Liver (tissue), 9 donors: Measurements from ENCODE around the gene TGM2. TPM values are rescaled to one million over a fixed set of nuclear protein-coding genes. Genes with fewer than 3 reads are reported as not detected.

Experiments used
- DNase-seq: peaks from one replicate; pipeline ENCODE4 v3.0.0-alpha.2; 2017; ENCODE audit warnings: low spot score
- H3K27ac ChIP-seq, 2 donors: one replicate each; pipeline ENCODE4 v1.7.0; 2013; ENCODE audit warnings: inconsistent platforms in 2 of 2, low read length in 2 of 2, control low read depth in 1 of 2, low read depth in 1 of 2, mild to moderate bottlenecking in 1 of 2
- H3K27me3 ChIP-seq, 4 donors: one replicate each; pipeline versions ENCODE4 v1.6.1 to v1.7.0; 2013; ENCODE audit warnings: low read length in 3 of 4, inconsistent platforms in 1 of 4, mild to moderate bottlenecking in 1 of 4, moderate library complexity in 1 of 4; ENCODE audit not compliant: control insufficient read depth in 4 of 4, insufficient read depth in 4 of 4
- H3K36me3 ChIP-seq, 4 donors: one replicate each; pipeline versions ENCODE4 v1.6.1 to v1.7.0; 2013; ENCODE audit warnings: low read length in 3 of 4, mild to moderate bottlenecking in 3 of 4, low read depth in 1 of 4, moderate library complexity in 1 of 4; ENCODE audit not compliant: control insufficient read depth in 4 of 4, insufficient read depth in 3 of 4
- H3K4me1 ChIP-seq, 4 donors: one replicate each; pipeline versions ENCODE4 v1.6.1 to v1.7.0; 2013; ENCODE audit warnings: low read length in 3 of 4, mild to moderate bottlenecking in 3 of 4, moderate library complexity in 1 of 4; ENCODE audit not compliant: control insufficient read depth in 4 of 4, insufficient read depth in 4 of 4
- H3K4me3 ChIP-seq, 3 donors: one replicate each; pipeline versions ENCODE4 v1.6.1 to v1.7.0; 2013; ENCODE audit warnings: low read length in 3 of 3, control low read depth in 1 of 3, low read depth in 1 of 3, mild to moderate bottlenecking in 1 of 3
- H3K9ac ChIP-seq, 2 donors: one replicate each; pipeline ENCODE4 v1.7.0; 2013; ENCODE audit warnings: low read length in 2 of 2, mild to moderate bottlenecking in 2 of 2, moderate library complexity in 2 of 2, control low read depth in 1 of 2, low read depth in 1 of 2
- H3K9me3 ChIP-seq, 4 donors: one replicate each; pipeline versions ENCODE4 v1.6.1 to v1.7.0; 2013; ENCODE audit warnings: low read length in 3 of 4; ENCODE audit not compliant: control insufficient read depth in 4 of 4
- EGR1 ChIP-seq, 2 donors: IDR thresholded peaks; 2 replicates each; pipeline ENCODE4 v1.6.1; 2016 to 2018; ENCODE audit warnings: antibody characterized with exemption in 2 of 2, low read depth in 2 of 2
- FOXA1 ChIP-seq: IDR thresholded peaks from 2 replicates; pipeline ENCODE4 v1.6.1; 2016; ENCODE audit warnings: antibody characterized with exemption
- FOXA2 ChIP-seq: IDR thresholded peaks from 2 replicates; pipeline ENCODE4 v1.6.1; 2016; ENCODE audit warnings: antibody characterized with exemption
- HNF4A ChIP-seq, 2 donors: conservative IDR thresholded peaks; 2 replicates each; pipeline ENCODE4 v1.6.1; 2016; ENCODE audit warnings: antibody characterized with exemption in 2 of 2, mild to moderate bottlenecking in 2 of 2
- HNF4G ChIP-seq: IDR thresholded peaks from 2 replicates; pipeline ENCODE4 v1.6.1; 2016; ENCODE audit warnings: antibody characterized with exemption
- JUND ChIP-seq, 2 donors: IDR thresholded peaks; 2 replicates each; pipeline ENCODE4 v1.6.1; 2016; ENCODE audit warnings: antibody characterized with exemption in 2 of 2
- MAX ChIP-seq: IDR thresholded peaks from 2 replicates; pipeline ENCODE4 v1.6.1; 2016; ENCODE audit warnings: antibody characterized with exemption
- NR2F2 ChIP-seq: IDR thresholded peaks from 2 replicates; pipeline ENCODE4 v1.6.1; 2016; ENCODE audit warnings: antibody characterized with exemption
- RAD21 ChIP-seq, 2 donors: IDR thresholded peaks; 2 replicates each; pipeline ENCODE4 v1.6.1; 2016; ENCODE audit warnings: antibody characterized with exemption in 2 of 2, mild to moderate bottlenecking in 2 of 2
- RXRA ChIP-seq, 2 donors: IDR thresholded peaks; 2 replicates each; pipeline ENCODE4 v1.6.1; 2017 to 2018; ENCODE audit warnings: antibody characterized with exemption in 2 of 2, mild to moderate bottlenecking in 1 of 2
- SP1 ChIP-seq: IDR thresholded peaks from 2 replicates; pipeline ENCODE4 v1.6.1; 2018; ENCODE audit warnings: antibody characterized with exemption, mild to moderate bottlenecking
- ZBTB33 ChIP-seq: IDR thresholded peaks from 2 replicates; pipeline ENCODE4 v1.6.1; 2016; ENCODE audit warnings: antibody characterized with exemption
- WGBS: extraction: QIAGEN DNeasy Blood & Tissue Kit; methylation state at CpG from one replicate; pipeline ENCODE4 v1.1.7; 2013; 5-methylcytosine and 5-hydroxymethylcytosine counted together
- polyA plus RNA-seq, 2 donors: library from polyadenylated mRNA; stranded (reverse) in 1 of 2; unstranded in 1 of 2; fragments of 200-250 nt in 1 of 2; fragments of >200 nt in 1 of 2; fragmentation: Nextera tagmentation in 1 of 2; extraction: Ambion mirVana in 1 of 2; gene quantifications; one replicate each; pipeline versions ENCODE4 v1.2.1 to v1.2.3, GENCODE V29; 2013 to 2015
- total RNA-seq, 2 donors: library from RNA; depleted of rRNA; stranded (reverse); fragments of >200 nt; gene quantifications; one replicate each; pipeline ENCODE4 v1.2.3, GENCODE V29; 2014
- TF ChIP-seq, protein P1 (sequence below): IDR thresholded peaks from 2 replicates; pipeline ENCODE4 v1.6.1; 2016; ENCODE audit warnings: antibody characterized with exemption, mild to moderate bottlenecking
- TF ChIP-seq, protein P2 (sequence below): fragments of 150-350 bp; IDR thresholded peaks from 2 replicates; pipeline ENCODE4 v1.5.1; 2017; ENCODE audit warnings: improper control_type of control experiment, low read depth, low read length; ENCODE audit not compliant: missing input control
- donor health status: healthy.
- donor health status: healthy.
- donor health status: healthy.
- donor health status: healthy.
- donor health status: healthy.

Gene TGM2
- total and polyA plus RNA-seq, 4 donors = 106 to 375 (median 190) TPM

DNA sequence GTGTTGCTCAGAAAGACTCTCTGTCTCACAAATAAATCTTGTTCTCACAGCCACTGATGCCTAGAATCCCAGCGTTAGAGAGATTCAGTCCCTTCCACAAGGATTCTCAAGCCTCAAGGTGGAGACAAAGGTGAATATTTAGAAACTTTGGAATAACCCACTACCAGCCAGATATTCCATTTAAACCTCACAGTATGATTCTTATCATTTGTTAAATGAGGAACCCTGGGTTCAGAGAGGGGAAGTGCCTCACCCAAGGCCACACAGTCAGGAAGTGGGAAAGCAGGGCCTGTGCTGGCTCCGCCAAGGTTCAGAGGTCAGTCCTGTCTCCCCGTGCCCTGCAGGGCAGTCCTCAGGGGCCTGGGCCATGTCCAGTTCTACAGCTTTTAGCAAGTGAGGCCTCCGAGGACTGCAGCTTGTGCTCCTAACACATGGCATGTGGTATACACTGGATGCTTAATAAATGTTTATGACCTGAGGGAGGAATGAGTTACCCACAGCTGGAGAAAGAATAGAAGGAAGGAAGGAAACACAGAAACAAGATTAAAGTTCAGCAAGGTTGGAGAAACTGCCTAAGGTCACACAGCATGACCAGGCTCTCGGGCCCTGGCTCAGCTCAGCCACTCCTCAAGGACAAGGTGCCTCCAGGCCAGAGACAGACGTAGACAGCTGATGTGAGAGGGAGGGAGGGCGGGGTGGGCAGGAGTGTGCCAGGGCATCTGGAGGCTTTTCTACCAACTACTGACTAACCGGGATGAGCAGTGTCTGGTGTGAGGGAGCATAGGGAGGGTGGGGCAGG, 3.9 kb upstream of the TGM2 start:
- H3K27ac ChIP-seq = peak overlapping the region; percentile 90 to 91
- H3K9me3 ChIP-seq = no peaks in the 10 kb centered on the region
- no peak for DNase-seq
- no peaks in the 10 kb centered on the region for H3K36me3 ChIP-seq
- H3K4me3 ChIP-seq = no peak overlapping the region
- WGBS = 46% methylated on average over 8 of the region's 8 CpGs
- H3K4me1 ChIP-seq = peaks cover 5 to 39% (median 27%) of the 10 kb centered on the region in 4 donors
- TF ChIP-seq NR2F2 (peak; percentile 96), RAD21 (IDR thresholded peaks at IDR 0.05) (peak; percentile 15 to 62), MAX (peak; percentile 93), FOXA2 (no peak), HNF4G (peak; percentile 27), RXRA (IDR thresholded peaks at IDR 0.05) (peak; percentile 79 to 89), SP1 (peak; percentile 77), JUND (IDR thresholded peaks at IDR 0.05) (peak in 1 of 2 donors; percentile 7), HNF4A (conservative IDR thresholded peaks at IDR 0.05) (peak; percentile 83 to 89), EGR1 (IDR thresholded peaks at IDR 0.05; ENCODE audit: low read depth in 2 of 2) (peak; percentile 41 to 79)
- TF ChIP-seq, protein P1, sequence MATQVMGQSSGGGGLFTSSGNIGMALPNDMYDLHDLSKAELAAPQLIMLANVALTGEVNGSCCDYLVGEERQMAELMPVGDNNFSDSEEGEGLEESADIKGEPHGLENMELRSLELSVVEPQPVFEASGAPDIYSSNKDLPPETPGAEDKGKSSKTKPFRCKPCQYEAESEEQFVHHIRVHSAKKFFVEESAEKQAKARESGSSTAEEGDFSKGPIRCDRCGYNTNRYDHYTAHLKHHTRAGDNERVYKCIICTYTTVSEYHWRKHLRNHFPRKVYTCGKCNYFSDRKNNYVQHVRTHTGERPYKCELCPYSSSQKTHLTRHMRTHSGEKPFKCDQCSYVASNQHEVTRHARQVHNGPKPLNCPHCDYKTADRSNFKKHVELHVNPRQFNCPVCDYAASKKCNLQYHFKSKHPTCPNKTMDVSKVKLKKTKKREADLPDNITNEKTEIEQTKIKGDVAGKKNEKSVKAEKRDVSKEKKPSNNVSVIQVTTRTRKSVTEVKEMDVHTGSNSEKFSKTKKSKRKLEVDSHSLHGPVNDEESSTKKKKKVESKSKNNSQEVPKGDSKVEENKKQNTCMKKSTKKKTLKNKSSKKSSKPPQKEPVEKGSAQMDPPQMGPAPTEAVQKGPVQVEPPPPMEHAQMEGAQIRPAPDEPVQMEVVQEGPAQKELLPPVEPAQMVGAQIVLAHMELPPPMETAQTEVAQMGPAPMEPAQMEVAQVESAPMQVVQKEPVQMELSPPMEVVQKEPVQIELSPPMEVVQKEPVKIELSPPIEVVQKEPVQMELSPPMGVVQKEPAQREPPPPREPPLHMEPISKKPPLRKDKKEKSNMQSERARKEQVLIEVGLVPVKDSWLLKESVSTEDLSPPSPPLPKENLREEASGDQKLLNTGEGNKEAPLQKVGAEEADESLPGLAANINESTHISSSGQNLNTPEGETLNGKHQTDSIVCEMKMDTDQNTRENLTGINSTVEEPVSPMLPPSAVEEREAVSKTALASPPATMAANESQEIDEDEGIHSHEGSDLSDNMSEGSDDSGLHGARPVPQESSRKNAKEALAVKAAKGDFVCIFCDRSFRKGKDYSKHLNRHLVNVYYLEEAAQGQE = no peak
- TF ChIP-seq, protein P2, sequence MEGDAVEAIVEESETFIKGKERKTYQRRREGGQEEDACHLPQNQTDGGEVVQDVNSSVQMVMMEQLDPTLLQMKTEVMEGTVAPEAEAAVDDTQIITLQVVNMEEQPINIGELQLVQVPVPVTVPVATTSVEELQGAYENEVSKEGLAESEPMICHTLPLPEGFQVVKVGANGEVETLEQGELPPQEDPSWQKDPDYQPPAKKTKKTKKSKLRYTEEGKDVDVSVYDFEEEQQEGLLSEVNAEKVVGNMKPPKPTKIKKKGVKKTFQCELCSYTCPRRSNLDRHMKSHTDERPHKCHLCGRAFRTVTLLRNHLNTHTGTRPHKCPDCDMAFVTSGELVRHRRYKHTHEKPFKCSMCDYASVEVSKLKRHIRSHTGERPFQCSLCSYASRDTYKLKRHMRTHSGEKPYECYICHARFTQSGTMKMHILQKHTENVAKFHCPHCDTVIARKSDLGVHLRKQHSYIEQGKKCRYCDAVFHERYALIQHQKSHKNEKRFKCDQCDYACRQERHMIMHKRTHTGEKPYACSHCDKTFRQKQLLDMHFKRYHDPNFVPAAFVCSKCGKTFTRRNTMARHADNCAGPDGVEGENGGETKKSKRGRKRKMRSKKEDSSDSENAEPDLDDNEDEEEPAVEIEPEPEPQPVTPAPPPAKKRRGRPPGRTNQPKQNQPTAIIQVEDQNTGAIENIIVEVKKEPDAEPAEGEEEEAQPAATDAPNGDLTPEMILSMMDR = no peak
- H3K27me3 ChIP-seq = no peaks in the 10 kb centered on the region
- peak overlapping the region in 1 of 2 donors; percentile 11 for H3K9ac ChIP-seq

- Histone ChIP-seq H3K4me1 (peaks cover 5 to 48% (median 31%) of the 10 kb centered on the region in 4 donors), H3K4me3 (no peak overlapping the region), H3K36me3 (no peaks in the 10 kb centered on the region), H3K27me3 (no peaks in the 10 kb centered on the region), H3K9me3 (no peaks in the 10 kb centered on the region), H3K9ac (peak overlapping the region in 1 of 2 donors; percentile 50), H3K27ac (peak overlapping the region; percentile 90 to 91)
- DNase-seq = no peak
- WGBS = 22% methylated on average over 7 of the region's 7 CpGs
- TF ChIP-seq EGR1 (IDR thresholded peaks at IDR 0.05; ENCODE audit: low read depth in 2 of 2) = peak; percentile 79 to 91
- peak; percentile 63 for TF ChIP-seq FOXA1
- peak; percentile 87 to 95 for TF ChIP-seq HNF4A (conservative IDR thresholded peaks at IDR 0.05)
- peak; percentile 94 for TF ChIP-seq NR2F2
- peak; percentile 30 for TF ChIP-seq HNF4G
- TF ChIP-seq, protein P1 = peak; percentile 83
- peak; percentile 44 to 53 for TF ChIP-seq RAD21 (IDR thresholded peaks at IDR 0.05)
- peak; percentile 96 for TF ChIP-seq SP1
- TF ChIP-seq MAX = peak; percentile 100
- peak; percentile 91 for TF ChIP-seq ZBTB33
- TF ChIP-seq RXRA (IDR thresholded peaks at IDR 0.05) = peak; percentile 95 to 99
- peak; percentile 43 for TF ChIP-seq FOXA2
Observed at GRCh38 chr20:38167851-38168760, 3.0 kb upstream of the TGM2 start.
